Parathyroid adenoma (tissue), 2 donors: ENCODE measurements around the gene CLASP1.

Experiments used
- H2AFZ ChIP-seq: fragments of 300-600 bp; sonication (generic); one replicate; pipeline ENCODE4 v1.7.0; 2017; ENCODE audit warnings: antibody characterized with exemption, mild to moderate bottlenecking
- H3K27ac ChIP-seq: fragments of 300-600 bp; sonication (generic); one replicate; pipeline ENCODE4 v1.7.0; 2017
- H3K27me3 ChIP-seq: fragments of 300-600 bp; sonication (generic); one replicate; pipeline ENCODE4 v1.7.0; 2017; ENCODE audit warnings: low read length; ENCODE audit not compliant: control insufficient read depth, insufficient read depth
- H3K36me3 ChIP-seq: fragments of 300-600 bp; sonication (generic); one replicate; pipeline ENCODE4 v1.7.0; 2017; ENCODE audit warnings: low read length; ENCODE audit not compliant: control insufficient read depth, insufficient read depth
- H3K4me1 ChIP-seq: fragments of 300-600 bp; sonication (generic); one replicate; pipeline ENCODE4 v1.7.0; 2017; ENCODE audit warnings: control low read depth
- H3K4me2 ChIP-seq: fragments of 300-600 bp; sonication (generic); one replicate; pipeline ENCODE4 v1.7.0; 2017; ENCODE audit warnings: low read length
- H3K4me3 ChIP-seq: fragments of 300-600 bp; sonication (generic); one replicate; pipeline ENCODE4 v1.7.0; 2017; ENCODE audit warnings: low read depth, low read length
- H3K79me2 ChIP-seq: fragments of 300-600 bp; sonication (generic); one replicate; pipeline ENCODE4 v1.7.0; 2017; ENCODE audit warnings: control low read depth
- H3K9ac ChIP-seq: fragments of 300-600 bp; sonication (generic); one replicate; pipeline ENCODE4 v1.7.0; 2017; ENCODE audit warnings: mild to moderate bottlenecking
- H3K9me3 ChIP-seq: fragments of 300-600 bp; sonication (generic); one replicate; pipeline ENCODE4 v1.7.0; 2017; ENCODE audit warnings: low read length; ENCODE audit not compliant: control insufficient read depth
- CTCF ChIP-seq: fragments of 300-600 bp; sonication (generic); IDR thresholded peaks from one replicate; pipeline ENCODE4 v1.7.0; 2017; ENCODE audit warnings: antibody characterized with exemption, mild to moderate bottlenecking
- donor health status: primary hyperparathyroidism.

CLASP1 gene

GRCh38 chr2:121608967-121609366 is 40.3 kb downstream of the CLASP1 start:
- no peak overlapping the region for H2AFZ ChIP-seq
- no peak for TF ChIP-seq CTCF
- peaks cover 43% of the 10 kb centered on the region for H3K79me2 ChIP-seq
- no peaks in the 10 kb centered on the region for H3K36me3 ChIP-seq
- no peak overlapping the region for H3K4me2 ChIP-seq
- peaks cover 3% of the 10 kb centered on the region for H3K4me1 ChIP-seq
- H3K27me3 ChIP-seq = no peaks in the 10 kb centered on the region
- H3K4me3 ChIP-seq = no peak overlapping the region
- no peak overlapping the region for H3K9ac ChIP-seq
- no peak overlapping the region for H3K27ac ChIP-seq
- H3K9me3 ChIP-seq = no peaks in the 10 kb centered on the region

GRCh38 chr2:121608367-121608766 is 40.9 kb downstream of the CLASP1 start:
- Histone ChIP-seq H3K36me3 (no peaks in the 10 kb centered on the region), H3K27me3 (no peaks in the 10 kb centered on the region), H2AFZ (no peak overlapping the region), H3K79me2 (peaks cover 41% of the 10 kb centered on the region), H3K9ac (no peak overlapping the region), H3K4me2 (no peak overlapping the region), H3K4me3 (no peak overlapping the region), H3K4me1 (peaks cover 3% of the 10 kb centered on the region), H3K27ac (no peak overlapping the region), H3K9me3 (no peaks in the 10 kb centered on the region)
- TF ChIP-seq CTCF = no peak

GRCh38 chr2:121605820-121606733 is 43.2 kb downstream of the CLASP1 start:
- Histone ChIP-seq H3K79me2 (peaks cover 31% of the 10 kb centered on the region), H2AFZ (no peak overlapping the region), H3K9me3 (no peaks in the 10 kb centered on the region), H3K27me3 (no peaks in the 10 kb centered on the region), H3K4me1 (peaks cover 3% of the 10 kb centered on the region), H3K27ac (no peak overlapping the region), H3K4me3 (no peak overlapping the region), H3K9ac (no peak overlapping the region), H3K4me2 (no peak overlapping the region), H3K36me3 (no peaks in the 10 kb centered on the region)
- TF ChIP-seq CTCF = no peak

GRCh38 chr2:121603185-121603584 is 46.1 kb downstream of the CLASP1 start:
- no peaks in the 10 kb centered on the region for H3K36me3 ChIP-seq
- peaks cover 20% of the 10 kb centered on the region for H3K79me2 ChIP-seq
- no peak overlapping the region for H3K4me2 ChIP-seq
- no peak overlapping the region for H3K27ac ChIP-seq
- no peak for TF ChIP-seq CTCF
- no peak overlapping the region for H3K9ac ChIP-seq
- H3K4me1 ChIP-seq = peaks cover 2% of the 10 kb centered on the region
- no peaks in the 10 kb centered on the region for H3K9me3 ChIP-seq
- no peaks in the 10 kb centered on the region for H3K27me3 ChIP-seq
- H3K4me3 ChIP-seq = no peak overlapping the region
- H2AFZ ChIP-seq = no peak overlapping the region
